Fibroblast of lung (primary cell): ENCODE measurements around the gene SBNO2.

ENCODE experiments used
- EZH2 ChIP-seq: IDR thresholded peaks from 2 replicates; pipeline ENCODE4 v1.5.1; 2012; ENCODE audit warnings: low read length, control low read depth, mild to moderate bottlenecking; ENCODE audit errors: missing control alignments
- TF ChIP-seq, protein P1 (sequence below), 2 donors: IDR thresholded peaks in 1 of 2; conservative IDR thresholded peaks in 1 of 2; 1 replicate in 1 of 2; 2 replicates in 1 of 2; pipeline ENCODE4 v1.5.1; 2011 to 2012; ENCODE audit warnings: low read length in 2 of 2, control low read depth in 1 of 2, inconsistent platforms in 1 of 2, low read depth in 1 of 2, mild to moderate bottlenecking in 1 of 2

DNA sequence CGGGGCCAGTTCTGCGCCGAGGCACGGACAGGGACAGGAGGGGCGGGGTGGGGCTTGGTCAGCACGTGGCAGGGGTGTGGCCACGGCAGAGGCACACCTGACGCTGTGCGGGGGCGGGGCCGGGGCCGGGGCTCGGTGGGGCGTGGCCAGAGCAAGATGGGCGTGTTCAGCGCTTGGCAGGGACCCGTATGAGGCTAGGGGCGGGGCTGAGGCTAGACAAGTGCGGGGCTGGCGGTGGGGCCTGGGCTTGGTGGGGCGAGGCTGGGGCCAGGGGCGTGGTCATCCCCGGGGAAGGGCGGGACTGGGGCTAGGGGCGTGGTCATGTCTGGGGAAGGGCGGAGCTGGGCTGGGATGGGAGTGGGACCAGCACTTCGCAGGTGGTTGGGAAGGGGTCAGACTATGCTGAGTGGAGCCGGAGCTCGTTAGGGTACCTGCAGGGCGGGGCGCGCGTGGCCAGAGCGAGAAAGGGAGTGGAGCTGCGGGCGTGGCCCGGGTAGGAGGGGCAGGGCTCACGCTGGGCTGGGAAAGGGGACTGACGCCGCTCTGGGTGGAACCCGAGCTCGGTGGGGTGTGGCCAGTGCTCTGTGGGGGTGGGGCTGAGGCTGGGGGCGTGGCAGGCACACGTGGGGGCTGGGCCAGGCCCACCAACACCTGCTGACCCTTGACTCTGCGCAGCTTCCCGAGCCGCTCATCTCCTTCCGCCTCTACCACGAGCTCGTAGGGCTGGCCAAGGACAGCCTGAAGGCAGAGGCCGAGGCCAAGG, 91.7 kb downstream of the SBNO2 start:
- TF ChIP-seq EZH2 = no peak
- TF ChIP-seq, protein P1, sequence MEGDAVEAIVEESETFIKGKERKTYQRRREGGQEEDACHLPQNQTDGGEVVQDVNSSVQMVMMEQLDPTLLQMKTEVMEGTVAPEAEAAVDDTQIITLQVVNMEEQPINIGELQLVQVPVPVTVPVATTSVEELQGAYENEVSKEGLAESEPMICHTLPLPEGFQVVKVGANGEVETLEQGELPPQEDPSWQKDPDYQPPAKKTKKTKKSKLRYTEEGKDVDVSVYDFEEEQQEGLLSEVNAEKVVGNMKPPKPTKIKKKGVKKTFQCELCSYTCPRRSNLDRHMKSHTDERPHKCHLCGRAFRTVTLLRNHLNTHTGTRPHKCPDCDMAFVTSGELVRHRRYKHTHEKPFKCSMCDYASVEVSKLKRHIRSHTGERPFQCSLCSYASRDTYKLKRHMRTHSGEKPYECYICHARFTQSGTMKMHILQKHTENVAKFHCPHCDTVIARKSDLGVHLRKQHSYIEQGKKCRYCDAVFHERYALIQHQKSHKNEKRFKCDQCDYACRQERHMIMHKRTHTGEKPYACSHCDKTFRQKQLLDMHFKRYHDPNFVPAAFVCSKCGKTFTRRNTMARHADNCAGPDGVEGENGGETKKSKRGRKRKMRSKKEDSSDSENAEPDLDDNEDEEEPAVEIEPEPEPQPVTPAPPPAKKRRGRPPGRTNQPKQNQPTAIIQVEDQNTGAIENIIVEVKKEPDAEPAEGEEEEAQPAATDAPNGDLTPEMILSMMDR (conservative IDR thresholded peaks at IDR 0.05 in 1 of 2, IDR thresholded peaks at IDR 0.05 in 1 of 2; ENCODE audit: low read depth in 1 of 2, low read length in 2 of 2) = no peak
